GM18858 (cell line): Measurements from ENCODE around the gene TMEM123.
"Not testable (repeated sequence)": the region's sequence is repeated elsewhere in the genome, so short reads cannot be mapped to it uniquely, and the experiment has no call there.

Source experiments
- ATAC-seq: cut with Tn5 transposase; IDR thresholded peaks from one replicate; pipeline ENCODE4 v1.9.1; 2021; ENCODE audit not compliant: unreplicated experiment

Gene TMEM123

DNA sequence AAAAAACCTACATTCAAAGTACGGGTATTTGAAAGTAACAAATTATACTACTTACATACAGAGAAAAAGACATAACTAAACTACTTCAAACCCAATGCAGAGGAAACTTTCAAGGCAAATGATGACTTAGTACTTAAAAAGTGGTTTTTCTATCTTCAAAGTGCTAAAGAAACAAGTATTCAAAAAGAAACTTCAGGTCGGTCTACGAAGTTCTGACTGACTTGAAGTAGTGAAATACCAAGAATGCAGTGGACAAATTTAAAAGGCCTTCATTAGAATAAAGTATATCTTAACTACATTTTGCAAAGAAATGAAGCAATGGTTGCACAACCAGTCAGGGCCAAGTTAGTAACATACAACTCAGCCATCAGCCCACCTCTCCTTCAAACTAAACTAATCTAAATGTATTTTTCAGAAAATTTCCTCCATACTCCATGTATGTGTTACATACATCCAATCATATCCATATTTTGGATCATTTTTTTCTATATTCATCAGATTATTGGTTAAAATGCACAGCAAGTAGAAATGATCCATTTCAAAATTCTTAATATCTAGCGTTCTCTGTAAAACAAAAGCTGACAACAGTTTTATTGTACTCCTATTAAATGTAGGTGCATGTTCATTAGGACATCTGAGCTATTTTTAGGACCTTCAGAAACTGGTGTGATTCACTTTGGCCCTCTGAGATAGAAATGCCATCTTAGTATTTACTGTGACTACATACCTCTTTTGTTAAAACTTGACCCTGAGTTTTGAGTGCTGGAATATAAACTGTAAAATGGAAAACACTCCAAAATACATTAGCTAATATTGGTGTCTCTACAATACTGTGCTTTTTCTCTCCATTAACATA lies 55.6 kb downstream of the TMEM123 start:
- no peak for ATAC-seq

DNA sequence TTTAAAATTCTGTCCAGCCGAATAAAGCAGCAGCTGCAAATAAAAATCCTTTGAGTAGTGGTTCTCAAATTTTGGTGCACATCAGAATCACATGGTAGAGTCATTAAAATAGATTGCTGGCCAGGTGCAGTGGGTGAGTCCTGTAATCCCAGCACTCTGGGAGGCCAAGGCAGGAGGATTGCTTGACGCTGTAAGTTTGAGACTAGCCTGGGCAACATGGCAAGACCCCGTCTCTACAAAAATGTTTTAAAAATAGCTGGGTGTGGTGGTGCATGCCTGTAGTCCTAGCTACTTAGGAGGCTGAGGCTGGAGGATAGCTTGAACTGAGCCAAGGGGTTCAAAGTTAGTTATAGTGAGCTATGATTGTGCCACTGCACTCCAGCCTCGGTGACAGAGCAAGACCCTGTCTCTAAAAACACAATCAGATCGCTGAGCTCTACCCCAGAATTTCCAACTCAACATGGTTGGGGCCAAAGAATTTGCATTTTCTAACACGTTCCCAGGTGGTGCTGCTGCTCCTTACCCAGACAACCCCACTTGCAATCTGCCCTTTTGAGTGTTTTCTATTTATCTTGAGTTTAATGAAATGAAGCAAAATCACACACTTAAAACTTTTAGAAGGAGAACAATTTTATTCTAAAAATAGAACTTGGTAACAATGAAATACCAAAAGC lies 56.7 kb downstream of the TMEM123 start:
- ATAC-seq, result no peak

- no peak for ATAC-seq
These were observed 59.3 kb downstream of the TMEM123 start for GRCh38 chr11:102393272-102393730.

DNA sequence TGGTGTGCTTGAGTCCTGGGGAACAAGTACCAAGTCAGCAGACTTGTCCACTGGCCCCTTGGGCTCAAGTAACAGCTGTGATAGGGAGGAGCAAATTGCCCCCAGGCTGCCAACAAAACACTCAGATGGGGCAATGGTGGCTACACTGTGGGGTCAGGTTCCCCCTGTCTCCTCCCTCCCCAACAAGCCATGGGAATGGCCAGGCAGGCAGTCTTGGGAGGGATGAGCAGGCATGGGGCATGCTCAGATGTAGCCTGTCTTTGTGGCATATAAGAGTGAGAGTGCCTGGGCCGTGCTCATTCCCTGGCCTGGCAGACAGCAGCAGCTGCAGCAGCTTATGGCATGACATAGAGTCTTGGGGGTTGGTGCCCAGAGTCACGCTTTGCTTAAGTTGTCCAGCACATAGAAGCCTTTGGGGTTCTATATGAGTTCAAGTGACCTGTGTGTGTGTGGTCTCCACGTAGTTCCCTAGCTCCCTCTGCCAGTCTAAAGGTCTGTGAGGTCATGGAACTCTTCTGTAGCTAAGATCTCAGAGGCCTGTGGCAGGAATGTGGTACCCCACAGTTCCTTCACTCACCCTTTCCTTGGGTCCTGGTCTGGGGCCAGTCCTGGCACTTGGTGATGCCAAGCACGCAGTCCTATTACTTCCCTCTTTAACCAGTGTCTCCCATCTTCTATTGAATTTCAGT lies 60.9 kb downstream of the TMEM123 start:
- no peak for ATAC-seq

DNA sequence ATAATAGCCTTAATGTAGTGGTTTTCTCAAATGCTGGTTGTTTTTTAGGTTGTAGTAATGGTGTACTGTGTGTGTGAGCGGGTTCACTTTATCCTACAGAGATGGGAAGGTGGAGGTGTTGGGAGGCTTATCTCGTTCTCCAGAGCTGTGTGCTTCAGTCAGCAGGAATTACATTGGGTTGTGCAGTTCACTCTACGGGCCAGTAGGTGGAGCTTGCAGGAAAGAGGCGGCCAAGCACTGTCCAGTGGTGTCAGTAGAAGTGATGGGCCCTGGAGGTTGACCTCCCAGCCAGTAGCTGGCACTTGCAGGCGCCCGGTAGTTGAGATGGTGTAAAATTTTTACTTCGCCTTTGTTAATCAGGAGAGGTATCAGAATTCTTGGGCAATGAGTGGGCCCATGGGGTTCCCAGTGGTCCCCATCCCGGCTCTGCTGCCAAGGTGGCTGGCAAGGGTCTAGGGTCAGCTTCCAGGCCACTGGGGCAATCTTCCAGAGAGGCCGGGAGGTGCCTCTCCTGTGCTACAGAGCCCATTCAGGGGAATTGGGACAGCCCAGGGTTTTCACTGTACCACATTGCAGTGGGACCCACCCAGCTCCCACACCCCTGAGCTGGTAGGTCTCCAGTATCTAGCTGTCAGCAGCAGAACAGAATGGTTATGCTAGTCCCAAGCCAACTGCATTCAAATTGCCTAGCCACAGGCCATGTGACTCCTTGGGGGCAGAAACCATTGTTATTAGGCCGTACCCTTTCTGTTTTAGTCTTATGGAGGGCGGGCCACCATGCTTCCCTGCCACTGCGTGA lies 61.7 kb downstream of the TMEM123 start:
- ATAC-seq, result no peak

- ATAC-seq, result no peak
These were observed 63.3 kb downstream of the TMEM123 start for GRCh38 chr11:102389253-102389652.

DNA sequence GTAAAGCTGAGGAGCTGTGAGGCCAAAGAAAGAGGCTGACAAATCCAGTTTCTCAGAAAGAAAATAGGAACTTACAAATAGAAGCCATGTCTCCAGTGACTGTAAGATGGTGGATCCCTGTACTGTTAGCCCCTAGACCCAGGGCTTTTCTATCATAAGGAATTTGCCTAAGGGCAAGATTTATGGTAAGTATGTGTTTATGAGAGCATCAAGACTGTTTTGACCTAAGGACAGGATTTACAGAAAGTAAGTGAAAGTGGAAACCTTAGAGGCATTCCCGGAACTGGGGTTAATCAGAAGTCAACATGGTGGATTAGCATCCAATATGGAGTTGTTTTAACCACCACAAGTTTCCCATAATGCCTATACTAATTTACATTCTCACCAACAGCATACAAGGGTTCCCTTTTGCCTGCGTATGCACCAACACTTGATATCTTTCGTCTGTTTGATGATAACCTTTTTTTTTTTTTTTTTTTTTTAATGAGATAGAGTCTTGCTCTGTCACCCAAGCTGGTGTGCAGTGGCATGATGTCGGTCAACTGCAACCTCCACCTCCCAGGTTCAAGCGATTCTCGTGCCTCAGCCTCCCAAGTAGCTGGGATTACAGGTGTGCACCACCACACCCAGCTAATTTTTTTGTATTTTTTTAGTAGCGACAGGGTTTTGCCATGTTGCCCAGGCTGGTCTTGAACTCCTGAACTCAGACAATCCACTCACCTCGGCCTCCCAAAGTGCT lies 65.4 kb downstream of the TMEM123 start:
- no peak for ATAC-seq

DNA sequence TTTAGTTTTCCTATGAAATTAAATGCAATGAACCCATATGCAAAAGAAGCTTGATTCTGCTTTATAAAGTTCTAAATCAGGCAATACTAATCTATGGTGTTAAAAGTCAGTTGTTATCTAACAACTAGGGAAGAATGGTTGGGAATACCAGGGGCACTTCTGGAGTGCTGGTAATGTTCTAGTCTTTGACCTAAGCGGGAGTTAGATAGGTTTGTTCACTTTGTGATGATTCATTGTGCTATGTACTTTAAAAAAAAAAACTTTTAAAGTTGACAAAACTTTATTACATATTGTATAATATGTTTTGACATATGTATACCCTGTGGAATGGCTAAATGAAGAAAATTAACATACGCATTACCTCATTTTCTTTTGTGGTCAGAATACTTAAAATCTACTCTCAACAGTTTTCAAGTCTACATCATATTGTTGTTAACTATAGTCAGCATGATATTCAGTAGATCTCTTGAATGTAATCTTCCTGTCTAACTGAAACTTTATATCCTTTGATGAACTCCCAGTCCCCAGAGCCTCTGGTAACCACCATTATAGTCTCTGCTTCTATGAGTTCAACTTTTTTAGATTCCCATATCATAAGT lies 66.3 kb downstream of the TMEM123 start:
- no peak for ATAC-seq

GRCh38 chr11:102385085-102386007 lies 67.2 kb downstream of the TMEM123 start:
- no peak for ATAC-seq

GRCh38 chr11:102384419-102385079 lies 68.0 kb downstream of the TMEM123 start:
- no peak for ATAC-seq

- ATAC-seq, result no peak
These were observed 68.7 kb downstream of the TMEM123 start for GRCh38 chr11:102383839-102384238.

DNA sequence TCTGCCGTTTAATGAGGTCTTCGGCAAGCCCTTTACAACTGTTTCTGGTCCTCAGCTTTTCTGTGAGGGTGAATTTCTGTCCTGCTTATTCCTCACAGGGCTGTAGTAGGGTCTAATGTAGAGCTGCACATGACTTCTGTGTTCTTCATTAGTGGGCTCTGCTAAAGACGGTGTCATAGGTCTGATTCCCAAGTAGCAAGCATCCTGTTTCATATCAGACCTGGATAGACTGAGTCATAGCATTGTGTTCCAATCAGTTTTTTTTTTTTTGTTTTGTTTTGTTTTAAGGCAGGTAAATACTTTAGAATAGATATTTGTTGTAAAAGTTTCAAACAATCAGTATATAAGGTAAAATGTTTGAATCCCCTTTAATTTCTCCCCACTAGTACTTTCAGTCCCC lies 70.2 kb downstream of the TMEM123 start:
- no peak for ATAC-seq

DNA sequence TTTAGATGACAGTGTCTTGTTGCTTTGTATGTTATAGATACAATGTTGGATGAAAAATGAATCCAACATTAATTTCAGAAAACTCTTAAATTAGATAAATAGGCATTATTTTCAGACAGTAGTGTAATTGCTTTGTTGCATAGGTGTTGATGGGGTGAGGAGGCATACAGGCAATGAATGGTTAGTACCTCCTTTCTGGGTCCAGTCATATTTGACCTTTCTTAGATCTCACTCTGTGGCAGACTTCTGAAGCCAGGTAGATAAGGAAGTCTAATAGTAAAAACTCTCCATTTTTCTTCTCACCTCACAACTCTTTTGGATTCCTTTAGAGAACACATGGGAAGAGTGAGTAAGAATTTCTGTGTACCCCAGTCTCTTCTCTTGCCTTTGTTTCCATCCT lies 73.7 kb downstream of the TMEM123 start:
- no peak for ATAC-seq

DNA sequence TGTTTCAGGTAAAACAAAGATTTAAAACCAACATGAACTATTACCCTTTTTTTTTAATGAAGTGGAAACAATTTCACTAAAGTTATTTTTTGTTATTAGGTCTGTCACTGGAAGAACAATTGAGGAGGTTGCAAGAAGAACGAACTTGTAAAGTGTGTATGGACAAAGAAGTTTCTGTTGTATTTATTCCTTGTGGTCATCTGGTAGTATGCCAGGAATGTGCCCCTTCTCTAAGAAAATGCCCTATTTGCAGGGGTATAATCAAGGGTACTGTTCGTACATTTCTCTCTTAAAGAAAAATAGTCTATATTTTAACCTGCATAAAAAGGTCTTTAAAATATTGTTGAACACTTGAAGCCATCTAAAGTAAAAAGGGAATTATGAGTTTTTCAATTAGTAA lies 74.7 kb downstream of the TMEM123 start:
- ATAC-seq, result no peak

- no peak for ATAC-seq
These were observed 76.7 kb downstream of the TMEM123 start for GRCh38 chr11:102375720-102376399.

DNA sequence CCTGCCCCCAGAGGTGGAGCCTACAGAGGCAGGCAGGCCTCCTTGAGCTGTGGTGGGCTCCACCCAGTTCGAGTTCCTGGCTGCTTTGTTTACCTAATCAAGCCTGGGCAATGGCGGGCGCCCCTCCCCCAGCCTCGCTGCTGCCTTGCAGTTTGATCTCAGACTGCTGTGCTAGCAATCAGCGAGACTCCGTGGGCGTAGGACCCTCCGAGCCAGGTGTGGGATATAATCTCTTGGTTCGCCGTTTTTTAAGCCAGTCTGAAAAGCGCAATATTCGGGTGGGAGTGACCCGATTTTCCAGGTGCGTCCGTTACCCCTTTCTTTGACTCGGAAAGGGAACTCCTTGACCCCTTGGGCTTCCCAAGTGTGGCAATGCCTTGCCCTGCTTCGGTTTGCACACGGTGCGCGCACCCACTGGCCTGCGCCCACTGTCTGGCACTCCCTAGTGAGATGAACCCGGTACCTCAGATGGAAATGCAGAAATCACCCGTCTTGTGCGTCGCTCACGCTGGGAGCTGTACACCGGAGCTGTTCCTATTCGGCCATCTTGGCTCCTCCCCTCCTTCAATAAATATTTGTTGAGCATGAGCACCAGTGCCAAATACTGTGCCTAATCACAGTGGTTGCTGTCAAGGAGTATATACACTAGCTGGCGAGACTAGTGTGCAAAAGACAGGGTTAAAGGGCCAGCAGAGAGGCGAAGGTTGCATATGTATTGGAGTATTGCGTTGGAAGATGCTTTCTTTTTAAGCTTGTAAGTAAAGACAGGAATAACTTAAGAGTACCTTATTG lies 77.7 kb downstream of the TMEM123 start:
- not testable (repeated sequence) for ATAC-seq

DNA sequence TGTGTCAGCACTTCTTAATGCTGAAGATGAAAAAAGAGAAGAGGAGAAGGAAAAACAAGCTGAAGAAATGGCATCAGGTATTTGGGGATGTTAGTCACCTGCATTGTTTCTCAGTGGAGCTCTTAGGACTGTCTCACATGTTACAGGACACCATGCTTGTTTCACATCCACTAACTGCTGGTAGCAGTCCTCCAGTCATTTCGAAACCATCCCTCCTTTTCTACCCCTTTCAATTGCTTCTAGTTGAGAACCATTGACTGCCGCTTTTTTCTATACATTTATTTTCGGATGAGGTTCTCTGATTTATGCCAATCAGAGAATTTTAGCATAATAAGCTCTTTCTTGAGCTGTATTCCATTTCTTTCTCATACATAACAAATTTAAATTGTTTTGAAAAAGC lies 84.1 kb downstream of the TMEM123 start:
- ATAC-seq, result peak; percentile 100
